GM19193 (cell line): Measurements from ENCODE around the gene SPART.

Experiments used
- POLR2A ChIP-seq: IDR thresholded peaks from 4 replicates; pipeline ENCODE4 v1.6.1; 2011; ENCODE audit not compliant: insufficient read depth, insufficient read length; ENCODE audit errors: extremely low read depth

SPART gene

DNA sequence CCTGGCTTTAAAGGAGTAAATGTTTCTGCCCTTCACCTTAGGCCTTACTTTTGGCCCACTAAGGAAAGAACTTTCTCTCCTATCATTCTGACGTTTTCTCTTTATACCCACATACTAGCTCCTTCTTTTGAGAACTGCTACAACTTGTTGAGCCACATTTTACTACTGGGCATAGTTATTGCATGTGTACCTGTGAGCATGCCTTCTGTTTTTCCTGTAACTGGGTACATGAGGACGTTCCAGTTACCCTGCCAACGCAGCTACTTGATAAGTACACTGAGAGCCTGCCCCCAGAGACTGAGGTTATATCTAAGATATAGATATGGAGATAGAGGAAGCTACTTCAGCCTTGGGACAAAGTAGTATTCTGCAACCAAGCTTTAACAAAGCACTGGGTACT lies 52.1 kb downstream of the SPART start:
- no peak for TF ChIP-seq POLR2A

DNA sequence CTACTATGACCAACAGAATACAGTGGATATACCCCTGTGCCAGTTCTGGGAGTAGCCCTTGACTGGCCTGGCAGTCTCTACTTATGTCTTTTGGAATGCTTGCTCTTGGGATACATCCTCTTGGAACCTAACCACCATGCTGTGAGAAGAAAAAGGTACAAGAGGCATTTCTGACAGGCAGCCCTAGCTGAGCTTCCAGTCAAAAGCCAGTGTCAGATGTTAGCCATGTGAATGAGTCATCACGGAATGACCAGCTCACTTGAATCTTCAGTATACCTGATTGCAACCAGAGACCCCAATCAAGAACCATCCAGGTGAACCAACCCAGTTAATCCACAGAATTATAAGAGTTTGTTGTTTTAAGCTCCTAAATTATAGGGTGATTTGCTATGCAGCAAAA lies 52.7 kb downstream of the SPART start:
- no peak for TF ChIP-seq POLR2A

- TF ChIP-seq POLR2A = no peak
Measured at GRCh38 chr13:36288794-36289391, 57.3 kb downstream of the SPART start.

- no peak for TF ChIP-seq POLR2A
Measured at GRCh38 chr13:36286006-36286405, 60.2 kb downstream of the SPART start.

DNA sequence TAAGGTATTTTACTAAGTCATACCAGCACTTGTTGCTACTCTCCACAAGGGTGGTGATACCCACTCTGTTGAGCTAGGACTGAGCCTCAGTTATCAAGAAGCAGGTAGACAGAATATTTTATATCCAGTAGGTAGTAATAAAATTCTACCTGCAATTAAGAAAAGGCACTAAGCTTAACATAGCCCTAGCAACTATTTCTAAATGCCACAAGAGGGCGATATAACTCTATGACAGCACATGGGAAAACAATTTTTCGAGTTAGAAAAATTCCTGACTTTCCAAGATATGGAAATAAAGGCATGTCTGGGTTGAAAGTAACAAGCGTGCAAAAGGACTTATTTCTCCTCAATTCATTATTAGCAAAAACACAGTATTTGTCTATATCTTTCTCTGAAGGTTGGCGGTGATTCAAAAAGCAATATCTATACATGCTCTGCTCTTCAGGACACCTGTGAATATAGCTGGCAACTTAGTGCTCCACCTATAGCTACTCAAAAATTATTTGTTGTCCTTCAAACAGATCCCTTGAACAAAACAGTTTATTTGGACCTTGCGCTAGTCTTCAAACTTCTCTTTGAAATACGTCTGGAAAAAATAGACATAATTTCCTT lies 63.3 kb downstream of the SPART start:
- no peak for TF ChIP-seq POLR2A

DNA sequence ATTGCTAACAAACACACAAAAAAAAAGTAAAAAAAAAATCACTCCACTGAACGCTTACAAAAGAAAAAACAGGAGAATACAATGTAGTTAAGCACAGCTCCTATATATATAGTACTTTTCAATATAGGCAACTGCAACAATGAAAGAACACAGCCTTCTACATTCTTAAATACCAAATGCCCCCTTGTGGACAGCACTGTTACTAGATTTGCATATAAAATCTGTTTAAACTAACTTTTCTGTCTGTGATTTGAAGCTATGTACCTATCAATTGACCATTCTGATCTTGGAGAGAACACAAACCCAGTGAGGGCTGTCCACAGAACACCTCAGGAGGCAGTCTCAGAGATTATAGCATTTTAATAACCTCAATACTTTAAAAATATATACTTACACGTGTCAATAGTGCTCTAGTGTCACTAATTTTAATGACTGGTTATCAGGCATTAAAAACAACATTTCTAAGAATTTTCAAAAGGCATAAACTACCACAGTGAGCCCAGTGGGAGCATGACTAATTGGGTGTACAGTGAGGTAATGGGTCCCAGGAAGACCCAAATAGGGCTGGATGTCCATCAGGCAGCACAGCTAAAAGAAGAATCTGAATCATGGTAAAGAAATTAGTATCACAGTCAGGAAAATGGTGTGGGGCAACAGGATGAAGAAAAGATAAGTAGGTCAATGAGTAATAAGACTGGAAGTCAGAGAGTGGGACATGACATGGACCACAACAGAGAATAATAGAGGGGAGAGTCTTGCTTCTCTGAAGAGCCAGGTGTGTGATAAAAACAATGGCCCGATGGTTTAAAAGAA lies 70.8 kb downstream of the SPART start:
- TF ChIP-seq POLR2A = no peak

- TF ChIP-seq POLR2A = no peak
Measured at GRCh38 chr13:36273431-36273830, 72.8 kb downstream of the SPART start.

DNA sequence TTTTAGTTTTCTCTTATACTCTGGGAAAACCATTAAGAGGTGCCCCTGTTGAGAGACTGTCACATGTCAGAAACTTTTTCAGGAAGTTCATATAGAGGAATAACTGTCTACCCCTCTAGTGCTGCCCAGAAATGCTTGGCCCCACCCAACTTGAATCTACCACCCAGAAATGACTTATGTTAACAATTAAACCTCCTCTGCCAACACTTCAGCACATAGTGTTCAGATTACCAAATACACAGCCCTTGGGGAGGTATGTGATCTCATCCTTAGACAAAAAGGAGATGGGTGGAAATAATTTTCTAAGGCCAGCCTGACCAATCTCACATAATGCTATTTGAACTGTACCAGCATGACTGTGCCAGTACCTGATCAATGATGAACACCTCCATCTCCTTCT lies 84.2 kb downstream of the SPART start:
- TF ChIP-seq POLR2A = no peak

DNA sequence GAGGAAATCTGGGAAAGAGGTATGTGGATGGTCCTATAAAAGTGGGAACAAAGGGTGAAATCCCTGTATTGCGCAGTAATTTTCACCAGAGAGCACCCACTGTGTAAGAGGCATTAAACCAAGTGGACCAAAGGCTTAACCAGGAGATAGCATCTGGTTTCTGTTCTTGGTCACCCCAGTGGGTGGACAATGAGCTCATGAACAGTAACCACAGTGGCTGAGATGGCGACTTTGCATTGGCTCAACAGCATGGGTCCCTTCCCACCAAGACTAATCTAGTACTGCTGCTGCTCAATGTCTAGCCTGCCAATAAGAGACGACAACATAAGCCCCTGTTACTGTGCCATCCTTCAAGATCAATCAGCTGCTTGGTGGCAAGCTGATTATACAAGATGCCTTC lies 85.2 kb downstream of the SPART start:
- no peak for TF ChIP-seq POLR2A

GRCh38 chr13:36259361-36260137 lies 86.6 kb downstream of the SPART start:
- no peak for TF ChIP-seq POLR2A

- no peak for TF ChIP-seq POLR2A
Measured at GRCh38 chr13:36258831-36259230, 87.4 kb downstream of the SPART start.
